Activated CD4-positive, alpha-beta T cell treated with anti-CD3 and anti-CD28 coated beads, Interleukin-2, amount 10 ng/mL, durations not matched to agents 7 days and 5 days (primary cell): ENCODE results near the gene HOXC5. TPM values are rescaled to one million over a fixed set of nuclear protein-coding genes. Genes with fewer than 3 reads are reported as not detected.

Experiments
- CTCF ChIA-PET: fragments of 350-600 bp; sonication (Branson Sonifier 250); formaldehyde crosslinking; loops from one replicate; lab custom pipeline; 2021; ENCODE audit warnings: antibody characterized with exemption; lab: Charles Lee
- POLR2A ChIA-PET: fragments of 350-600 bp; sonication (Branson Sonifier 250); formaldehyde crosslinking; loops from one replicate; lab custom pipeline; 2021; ENCODE audit warnings: antibody characterized with exemption; lab: Charles Lee
- DNase-seq: peaks from one replicate; pipeline ENCODE4 v3.0.0-alpha.2; 2020
- H3K27ac Mint-ChIP-seq: one replicate; pipeline ENCODE4 v1.8.0; 2021; ENCODE audit warnings: mild to moderate bottlenecking, moderate library complexity, mixed read lengths
- H3K27me3 Mint-ChIP-seq: one replicate; pipeline ENCODE4 v1.8.0; 2021; ENCODE audit warnings: mixed read lengths
- H3K36me3 Mint-ChIP-seq: one replicate; pipeline ENCODE4 v1.8.0; 2021; ENCODE audit warnings: low read depth, mixed read lengths
- H3K4me1 Mint-ChIP-seq: one replicate; pipeline ENCODE4 v1.8.0; 2021; ENCODE audit warnings: mixed read lengths
- H3K4me3 Mint-ChIP-seq: one replicate; pipeline ENCODE4 v1.8.0; 2021; ENCODE audit warnings: mild to moderate bottlenecking, moderate library complexity, mixed read lengths
- H3K9me3 Mint-ChIP-seq: one replicate; pipeline ENCODE4 v1.8.0; 2021; ENCODE audit warnings: mixed read lengths
- total RNA-seq, 2 experiments: library from RNA; stranded (reverse); gene quantifications; one replicate each; pipeline ENCODE4 v1.2.3, GENCODE V29; 2021

Gene HOXC5
- total RNA-seq = not detected

- Mint-ChIP-seq H3K9me3 (no peaks in the 10 kb centered on the region), H3K27me3 (peaks cover 86% of the 10 kb centered on the region), H3K4me1 (peaks cover 27% of the 10 kb centered on the region), H3K4me3 (peak within 1 kb of the TSS; percentile 32), H3K36me3 (no peaks in the 10 kb centered on the region), H3K27ac (peak within 1 kb of the TSS; percentile 28)
- CTCF ChIA-PET = interaction anchor here (0.6 to 3.2 kb wide), 40 partner anchors 8 to 530 kb away, joined by 3 to 29 read pairs (median 4); partner anchors contain the start of genes HOXC10, HOXC12, HOXC4 and HOXC8
- peak; percentile 67 for DNase-seq
- POLR2A ChIA-PET = interaction anchor here (1.4 kb wide), 1 partner anchor 159 kb away, joined by 7 read pairs; no protein-coding TSS in a partner anchor
These were observed at the start of gene HOXC5 for GRCh38 chr12:54032627-54033100. Gene HOXC5 (plus strand): TSS chr12:54033050. CDS start chr12:54033123, 73 bp downstream.

GRCh38 chr12:53983568-53983949 is 49.3 kb upstream of the HOXC5 start:
- Mint-ChIP-seq H3K27me3 (peaks cover 96% of the 10 kb centered on the region), H3K36me3 (no peaks in the 10 kb centered on the region), H3K4me3 (no peak overlapping the region), H3K27ac (no peak overlapping the region), H3K9me3 (no peaks in the 10 kb centered on the region), H3K4me1 (peaks cover 20% of the 10 kb centered on the region)
- no peak for DNase-seq
- ChIA-PET POLR2A (no interaction called here), CTCF (interaction anchor here (2.4 kb wide), 1 partner anchor 224 kb away, joined by 12 read pairs; no protein-coding TSS in a partner anchor)

- no peak for DNase-seq
- Mint-ChIP-seq H3K4me3 (no peak overlapping the region), H3K27me3 (peaks cover 96% of the 10 kb centered on the region), H3K36me3 (no peaks in the 10 kb centered on the region), H3K9me3 (no peaks in the 10 kb centered on the region), H3K4me1 (peaks cover 22% of the 10 kb centered on the region), H3K27ac (peak overlapping the region; percentile 25)
- CTCF ChIA-PET = interaction anchor here (1.2 to 4.0 kb wide), 9 partner anchors 9 to 394 kb away, joined by 3 to 20 read pairs (median 9); partner anchors contain the start of gene HOXC12
- POLR2A ChIA-PET = no interaction called here
These were observed 48.8 kb upstream of the HOXC5 start for GRCh38 chr12:53983950-53984572.

DNA sequence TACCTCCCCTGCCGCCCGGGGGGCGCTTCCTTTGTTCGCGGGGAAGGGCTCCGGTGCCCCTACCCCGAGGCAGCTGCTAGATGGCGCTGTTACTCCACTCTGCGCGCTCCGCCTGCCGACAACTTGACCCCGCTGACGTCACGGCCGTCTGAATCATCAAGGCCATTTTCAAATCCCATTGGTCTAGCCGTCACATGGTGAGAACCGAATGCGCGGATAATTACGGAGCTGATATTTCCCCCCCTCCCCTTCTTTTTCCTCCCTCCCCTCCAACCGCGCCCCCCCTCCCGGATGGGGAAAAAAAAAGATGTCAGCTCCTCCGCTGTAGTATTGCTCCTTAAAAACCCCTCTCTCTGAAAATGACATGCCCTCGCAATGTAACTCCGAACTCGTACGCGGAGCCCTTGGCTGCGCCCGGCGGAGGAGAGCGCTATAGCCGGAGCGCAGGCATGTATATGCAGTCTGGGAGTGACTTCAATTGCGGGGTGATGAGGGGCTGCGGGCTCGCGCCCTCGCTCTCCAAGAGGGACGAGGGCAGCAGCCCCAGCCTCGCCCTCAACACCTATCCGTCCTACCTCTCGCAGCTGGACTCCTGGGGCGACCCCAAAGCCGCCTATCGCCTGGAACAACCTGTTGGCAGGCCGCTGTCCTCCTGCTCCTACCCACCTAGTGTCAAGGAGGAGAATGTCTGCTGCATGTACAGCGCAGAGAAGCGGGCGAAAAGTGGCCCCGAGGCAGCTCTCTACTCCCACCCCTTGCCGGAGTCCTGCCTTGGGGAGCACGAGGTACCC is 47.8 kb upstream of the HOXC5 start, which contains the start of gene HOXC10:
Gene HOXC10, plus strand, starts transcription at position 246 of the 791 bp plus-strand sequence. Its CDS starts 114 bp downstream, at position 360.
- H3K27ac Mint-ChIP-seq = peak within 1 kb of the TSS; percentile 73
- no peaks in the 10 kb centered on the region for H3K36me3 Mint-ChIP-seq
- H3K4me1 Mint-ChIP-seq = peaks cover 31% of the 10 kb centered on the region
- ChIA-PET POLR2A (no interaction called here), CTCF (interaction anchor here (0.6 to 4.0 kb wide), 18 partner anchors 8 to 548 kb away, joined by 3 to 20 read pairs (median 4); partner anchors contain the start of genes HOXC12 and HOXC5)
- DNase-seq = peak; percentile 71
- H3K27me3 Mint-ChIP-seq = peaks cover 96% of the 10 kb centered on the region
- no peaks in the 10 kb centered on the region for H3K9me3 Mint-ChIP-seq
- peak within 1 kb of the TSS; percentile 54 for H3K4me3 Mint-ChIP-seq

DNA sequence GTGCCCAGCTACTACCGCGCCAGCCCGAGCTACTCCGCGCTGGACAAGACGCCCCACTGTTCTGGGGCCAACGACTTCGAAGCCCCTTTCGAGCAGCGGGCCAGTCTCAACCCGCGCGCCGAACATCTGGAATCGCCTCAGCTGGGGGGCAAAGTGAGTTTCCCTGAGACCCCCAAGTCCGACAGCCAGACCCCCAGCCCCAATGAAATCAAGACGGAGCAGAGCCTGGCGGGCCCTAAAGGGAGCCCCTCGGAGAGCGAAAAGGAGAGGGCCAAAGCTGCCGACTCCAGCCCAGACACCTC is 47.2 kb upstream of the HOXC5 start:
- H3K4me1 Mint-ChIP-seq = peaks cover 35% of the 10 kb centered on the region
- no peaks in the 10 kb centered on the region for H3K9me3 Mint-ChIP-seq
- H3K27ac Mint-ChIP-seq = peak overlapping the region; percentile 73
- peak overlapping the region; percentile 54 for H3K4me3 Mint-ChIP-seq
- peaks cover 96% of the 10 kb centered on the region for H3K27me3 Mint-ChIP-seq
- H3K36me3 Mint-ChIP-seq = no peaks in the 10 kb centered on the region
- ChIA-PET CTCF (interaction anchor here (0.6 to 4.0 kb wide), 14 partner anchors 8 to 547 kb away, joined by 3 to 20 read pairs (median 4); partner anchors contain the start of genes HOXC12 and HOXC5), POLR2A (no interaction called here)
- no peak for DNase-seq

DNA sequence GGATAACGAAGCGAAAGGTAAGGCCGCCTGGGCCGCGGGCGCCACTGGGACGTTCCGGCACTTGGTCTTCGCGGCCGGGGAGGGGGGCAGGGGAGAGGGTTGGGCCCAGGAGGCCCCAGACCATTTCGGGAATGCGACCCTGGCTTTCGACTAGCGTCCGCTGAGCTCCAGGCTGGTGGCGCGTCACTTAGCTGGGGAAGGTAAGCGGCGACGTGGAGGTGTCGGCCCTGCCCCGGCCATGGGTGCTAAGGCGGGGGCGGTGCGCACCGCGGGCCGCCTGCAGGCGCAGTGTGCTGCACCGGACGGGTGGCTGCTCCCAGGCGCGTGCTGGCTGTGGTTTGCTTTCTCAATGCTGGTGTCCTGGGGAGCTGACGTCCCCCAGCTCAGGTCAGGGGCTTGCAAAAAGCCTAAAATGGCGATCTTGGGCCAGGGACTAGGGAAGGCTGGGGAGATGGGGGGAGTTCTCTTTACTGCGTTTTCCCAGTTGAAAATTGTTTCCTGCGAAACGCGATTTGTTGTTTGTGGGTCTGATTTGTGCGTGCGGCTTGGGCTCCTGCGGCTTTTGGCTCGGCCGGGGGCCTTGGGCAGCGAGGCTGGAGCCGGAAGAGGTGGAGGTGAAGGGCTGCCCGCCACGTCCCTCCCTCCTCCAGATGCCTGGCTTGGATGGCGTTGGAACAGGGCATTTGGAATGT is 46.7 kb upstream of the HOXC5 start:
- Mint-ChIP-seq H3K4me1 (peaks cover 35% of the 10 kb centered on the region), H3K36me3 (no peaks in the 10 kb centered on the region), H3K27ac (no peak overlapping the region), H3K27me3 (peaks cover 96% of the 10 kb centered on the region), H3K4me3 (no peak overlapping the region), H3K9me3 (no peaks in the 10 kb centered on the region)
- POLR2A ChIA-PET = no interaction called here
- CTCF ChIA-PET = interaction anchor here (0.9 to 4.0 kb wide), 9 partner anchors 15 to 229 kb away, joined by 3 to 20 read pairs (median 5); partner anchors contain the start of genes HOXC12 and HOXC5
- DNase-seq = no peak

DNA sequence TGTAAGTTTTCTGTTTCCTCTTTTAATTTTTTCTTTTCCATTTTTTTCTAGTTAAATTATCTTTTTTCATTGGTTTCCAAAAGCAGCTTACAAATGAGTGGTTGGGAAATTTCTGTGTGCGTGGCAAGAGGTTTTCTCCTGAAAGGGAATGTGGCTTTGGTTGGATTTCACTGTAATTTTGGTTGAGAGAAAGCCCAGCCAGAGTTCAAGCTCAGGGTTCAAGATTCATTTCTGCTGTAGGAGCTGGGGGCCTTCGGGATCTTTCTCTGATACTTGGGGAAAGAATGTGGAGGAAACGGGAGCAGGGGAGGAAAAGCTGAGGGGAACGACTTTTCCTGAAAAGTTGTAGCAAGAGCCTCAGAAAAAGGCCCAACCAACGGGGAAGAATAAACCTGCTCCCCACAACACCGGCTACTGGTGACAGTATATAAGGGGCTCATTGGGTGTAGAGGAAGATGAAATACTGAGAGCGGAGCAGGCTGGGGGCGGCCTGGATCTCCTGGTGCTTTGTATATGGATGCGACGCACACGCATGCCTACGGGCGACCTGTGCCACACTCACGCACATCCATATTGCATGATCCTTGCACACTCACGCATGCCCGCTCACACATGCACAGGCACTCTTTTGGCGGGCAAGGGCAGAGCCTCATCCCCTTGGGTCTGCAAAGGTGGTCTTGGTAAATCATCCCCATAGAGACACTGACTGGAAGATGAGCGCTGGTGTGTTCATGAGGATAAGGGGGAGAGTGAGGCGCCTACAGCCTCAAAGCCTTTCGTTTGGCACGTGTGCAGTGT is 46.0 kb upstream of the HOXC5 start:
- H3K9me3 Mint-ChIP-seq = no peaks in the 10 kb centered on the region
- POLR2A ChIA-PET = no interaction called here
- CTCF ChIA-PET = interaction anchor here (0.6 to 4.0 kb wide), 7 partner anchors 13 to 228 kb away, joined by 3 to 20 read pairs (median 5); partner anchors contain the start of genes HOXC12 and HOXC9
- H3K4me1 Mint-ChIP-seq = peaks cover 35% of the 10 kb centered on the region
- H3K4me3 Mint-ChIP-seq = no peak overlapping the region
- no peak for DNase-seq
- no peak overlapping the region for H3K27ac Mint-ChIP-seq
- peaks cover 96% of the 10 kb centered on the region for H3K27me3 Mint-ChIP-seq
- H3K36me3 Mint-ChIP-seq = no peaks in the 10 kb centered on the region

DNA sequence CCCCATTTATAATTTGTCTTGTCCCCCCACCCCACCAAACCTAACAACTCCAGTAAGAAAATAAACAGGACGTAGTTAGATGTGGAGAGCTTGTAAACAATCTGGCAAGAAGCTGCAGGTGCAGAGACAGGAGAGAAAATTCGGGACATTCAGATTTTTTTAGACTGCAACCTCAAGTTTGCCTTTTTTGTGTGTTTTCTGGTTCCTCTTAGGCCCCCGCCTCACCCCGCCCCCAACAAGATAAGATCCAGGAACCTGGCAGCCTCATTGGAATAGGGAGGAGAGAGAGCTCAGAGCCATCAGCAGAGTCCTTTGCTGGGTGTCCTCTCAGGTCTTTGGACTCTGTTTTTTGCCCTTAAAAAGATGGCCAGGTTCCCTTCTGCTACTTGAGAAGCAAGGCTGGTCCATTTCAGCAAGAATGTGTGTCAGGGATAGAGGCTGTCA is 45.0 kb upstream of the HOXC5 start:
- no peak overlapping the region for H3K27ac Mint-ChIP-seq
- ChIA-PET POLR2A (no interaction called here), CTCF (interaction anchor here (1.2 to 4.0 kb wide), 4 partner anchors 12 to 214 kb away, joined by 3 to 20 read pairs (median 12); partner anchors contain the start of genes HOXC12 and HOXC9)
- no peak overlapping the region for H3K4me3 Mint-ChIP-seq
- H3K9me3 Mint-ChIP-seq = no peaks in the 10 kb centered on the region
- peaks cover 96% of the 10 kb centered on the region for H3K27me3 Mint-ChIP-seq
- H3K4me1 Mint-ChIP-seq = peaks cover 35% of the 10 kb centered on the region
- no peak for DNase-seq
- no peaks in the 10 kb centered on the region for H3K36me3 Mint-ChIP-seq

DNA sequence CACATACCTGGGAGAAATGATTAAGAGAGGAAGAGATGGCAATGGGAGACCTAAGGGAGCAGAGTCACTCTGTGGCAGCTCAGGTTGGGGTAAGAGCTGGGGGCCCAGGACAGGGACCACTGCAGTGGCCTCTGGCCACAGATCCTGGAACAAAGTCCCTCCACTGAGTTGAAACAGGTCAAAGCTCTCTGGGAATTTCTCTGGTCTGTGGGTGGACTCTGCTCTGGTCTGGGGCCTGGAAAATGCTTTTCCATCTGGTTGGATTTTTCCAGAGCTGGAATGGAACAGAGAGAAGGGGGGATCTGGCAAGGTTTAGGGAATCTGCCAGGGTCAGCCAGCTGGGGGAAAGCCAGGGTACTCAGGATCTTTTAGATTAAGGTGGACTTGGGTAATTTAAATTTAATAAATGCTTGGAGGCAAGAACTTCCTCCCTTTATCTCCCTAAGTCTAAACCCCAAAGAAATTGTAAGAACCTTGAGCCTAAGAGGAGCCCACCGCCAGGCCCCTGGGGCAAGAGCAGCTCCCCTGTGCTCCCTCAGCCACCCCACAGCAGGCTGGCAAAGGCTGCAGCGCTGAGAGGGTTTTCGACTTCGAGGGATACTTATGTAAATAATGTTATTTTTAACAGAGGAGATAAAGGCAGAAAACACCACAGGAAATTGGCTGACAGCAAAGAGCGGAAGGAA is 44.2 kb upstream of the HOXC5 start:
- peaks cover 35% of the 10 kb centered on the region for H3K4me1 Mint-ChIP-seq
- no peaks in the 10 kb centered on the region for H3K9me3 Mint-ChIP-seq
- no peak overlapping the region for H3K4me3 Mint-ChIP-seq
- ChIA-PET POLR2A (no interaction called here), CTCF (interaction anchor here (0.8 to 1.3 kb wide), 5 partner anchors 12 to 219 kb away, joined by 3 read pairs; partner anchors contain the start of gene HOXC9)
- H3K36me3 Mint-ChIP-seq = no peaks in the 10 kb centered on the region
- no peak for DNase-seq
- peaks cover 96% of the 10 kb centered on the region for H3K27me3 Mint-ChIP-seq
- H3K27ac Mint-ChIP-seq = no peak overlapping the region

- DNase-seq = peak; percentile 54
- ChIA-PET CTCF (interaction anchor here (0.9 to 1.3 kb wide), 5 partner anchors 11 to 219 kb away, joined by 3 read pairs; partner anchors contain the start of gene HOXC9), POLR2A (no interaction called here)
- H3K4me3 Mint-ChIP-seq = peak overlapping the region; percentile 1
- peaks cover 39% of the 10 kb centered on the region for H3K4me1 Mint-ChIP-seq
- H3K27me3 Mint-ChIP-seq = peaks cover 99% of the 10 kb centered on the region
- no peaks in the 10 kb centered on the region for H3K9me3 Mint-ChIP-seq
- no peaks in the 10 kb centered on the region for H3K36me3 Mint-ChIP-seq
- H3K27ac Mint-ChIP-seq = no peak overlapping the region
These were observed 43.4 kb upstream of the HOXC5 start for GRCh38 chr12:53989227-53990113.
